HCT116 (cell line): ENCODE data around the gene SSR2. TPM values are rescaled to one million over a fixed set of nuclear protein-coding genes. Genes with fewer than 3 reads are reported as not detected.
A peak's percentile ranks its signal among the peaks of the same experiment; 100 is the strongest.

Experiments
- ATAC-seq: fragments of 200-7000 bp; cut with Tn5 transposase; 2 replicates; pipeline ENCODE4 v1.9.1; 2020; ENCODE audit warnings: mild to moderate bottlenecking, moderate library complexity
- BruUV-seq: library from RNA; stranded (reverse); fragments of 400-500 nt; replicated peaks from 2 replicates; lab custom pipeline; 2021; lab: Mats Ljungman, UMichigan
- CTCF ChIA-PET: fragments of 300-600 bp; sonication (Branson Sonifier 250); formaldehyde crosslinking; loops from one replicate; lab custom pipeline; 2021; ENCODE audit warnings: antibody characterized with exemption; lab: Charles Lee
- POLR2A ChIA-PET: fragments of 300-600, 350-600 bp; sonication (Branson Sonifier 250); formaldehyde crosslinking; loops from one replicate; lab custom pipeline; 2021; ENCODE audit warnings: antibody characterized with exemption; lab: Charles Lee
- RAD21 ChIA-PET, 2 experiments: fragments of 300-600 bp; sonication (Branson Sonifier 250); formaldehyde crosslinking; loops; one replicate each; lab custom pipeline; 2023; ENCODE audit warnings: low total read pairs in 2 of 2; ENCODE audit not compliant: uncharacterized antibody in 2 of 2, unreplicated experiment in 2 of 2, low non-redundant PET in 1 of 2; lab: Charles Lee
- DNase-seq: peaks from one replicate; pipeline ENCODE4 v3.0.0-alpha.2; 2010; ENCODE audit warnings: low read depth, low spot score
- H2AFZ ChIP-seq: fragments of 200-600 bp; shearing (Covaris generic), sonication (generic); 2 replicates; pipeline ENCODE4 v1.6.1; 2017; ENCODE audit warnings: low read depth, mixed run types, mixed read lengths, antibody characterized with exemption, low read length; ENCODE audit not compliant: poor library complexity, severe bottlenecking
- H3K27ac ChIP-seq: 2 replicates; pipeline ENCODE4 v1.5.1; 2012; ENCODE audit warnings: low read depth, low read length
- H3K27me3 ChIP-seq: fragments of 200-600 bp; sonication (generic); 2 replicates; pipeline ENCODE4 v1.6.1; 2016; ENCODE audit warnings: mixed run types, low read length, mixed read lengths; ENCODE audit not compliant: insufficient read depth
- H3K36me3 ChIP-seq, 2 experiments: fragments of 200-500 bp in 1 of 2; fragments of 200-600 bp in 1 of 2; sonication (Bioruptor generic) in 1 of 2; sonication (generic) in 1 of 2; 2 replicates each; pipeline versions ENCODE4 v1.5.1 to v1.6.1; 2014 to 2016; ENCODE audit warnings: low read length in 2 of 2, inconsistent platforms in 1 of 2, mixed read lengths in 1 of 2, mixed run types in 1 of 2; ENCODE audit not compliant: insufficient read depth in 2 of 2, control insufficient read depth in 1 of 2
- H3K4me1 ChIP-seq, 2 experiments: fragments of 200-600 bp in 1 of 2; sonication (generic) in 1 of 2; 2 replicates each; pipeline versions ENCODE4 v1.5.1 to v1.6.1; 2012 to 2017; ENCODE audit warnings: low read length in 2 of 2, inconsistent platforms in 1 of 2, mild to moderate bottlenecking in 1 of 2, mixed read lengths in 1 of 2, mixed run types in 1 of 2, moderate library complexity in 1 of 2; ENCODE audit not compliant: insufficient read depth in 2 of 2, control insufficient read depth in 1 of 2
- H3K4me2 ChIP-seq: fragments of 200-600 bp; sonication (generic); 2 replicates; pipeline ENCODE4 v1.6.1; 2017; ENCODE audit warnings: mixed run types, low read length, mixed read lengths
- H3K4me3 ChIP-seq, 2 experiments: fragments of 200-600 bp in 1 of 2; sonication (generic) in 1 of 2; replicated peaks in 1 of 2; 2 replicates each; pipeline ENCODE4 v1.5.1; 2011 to 2016; ENCODE audit warnings: low read length in 2 of 2, control low read depth in 1 of 2, low read depth in 1 of 2, mild to moderate bottlenecking in 1 of 2, mixed read lengths in 1 of 2, mixed run types in 1 of 2
- H3K79me2 ChIP-seq: fragments of 200-600 bp; sonication (generic); 2 replicates; pipeline ENCODE4 v1.6.1; 2017; ENCODE audit warnings: mild to moderate bottlenecking, mixed run types, low read length, moderate library complexity, mixed read lengths; ENCODE audit not compliant: insufficient read depth
- H3K9ac ChIP-seq: fragments of 200-600 bp; sonication (generic); 2 replicates; pipeline ENCODE4 v1.6.1; 2016; ENCODE audit warnings: low read length, mixed read lengths
- H3K9me2 ChIP-seq: fragments of 200-600 bp; sonication (generic), shearing (Covaris generic); 2 replicates; pipeline ENCODE4 v1.6.1; 2017; ENCODE audit warnings: mixed run types, mild to moderate bottlenecking, moderate library complexity; ENCODE audit not compliant: insufficient read depth
- H3K9me3 ChIP-seq, 2 experiments: fragments of 200-500 bp in 1 of 2; fragments of 200-600 bp in 1 of 2; sonication (Bioruptor generic) in 1 of 2; sonication (generic) in 1 of 2; 2 replicates each; pipeline ENCODE4 v1.6.1; 2014 to 2017; ENCODE audit warnings: low read length in 2 of 2, mixed read lengths in 2 of 2, inconsistent platforms in 1 of 2, low read depth in 1 of 2, mild to moderate bottlenecking in 1 of 2, mixed run types in 1 of 2, moderate library complexity in 1 of 2; ENCODE audit not compliant: control insufficient read depth in 1 of 2, insufficient read depth in 1 of 2
- H4K20me1 ChIP-seq: fragments of 200-600 bp; sonication (generic), shearing (Covaris generic); 2 replicates; pipeline ENCODE4 v1.6.1; 2017; ENCODE audit warnings: mixed run types, mild to moderate bottlenecking, moderate library complexity; ENCODE audit not compliant: insufficient read depth
- ATF3 ChIP-seq: IDR thresholded peaks from 2 replicates; pipeline ENCODE4 v1.6.1; 2012
- EGR1 ChIP-seq: IDR thresholded peaks from 2 replicates; pipeline ENCODE4 v1.6.1; 2012; ENCODE audit warnings: low read depth
- EZH2phosphoT487 ChIP-seq: fragments of 200-600 bp; IDR thresholded peaks from 2 replicates; pipeline ENCODE4 v1.6.1; 2018; ENCODE audit warnings: antibody characterized with exemption, borderline replicate concordance
- JUND ChIP-seq: IDR thresholded peaks from 2 replicates; pipeline ENCODE4 v1.6.1; 2012
- POLR2A ChIP-seq: IDR thresholded peaks from 2 replicates; pipeline ENCODE4 v1.7.0; 2011; ENCODE audit warnings: borderline replicate concordance; ENCODE audit not compliant: insufficient read depth, insufficient read length; ENCODE audit errors: extremely low read depth
- POLR2AphosphoS5 ChIP-seq: IDR thresholded peaks from 2 replicates; pipeline ENCODE4 v1.6.1; 2011; ENCODE audit warnings: mild to moderate bottlenecking, low read depth, low read length, moderate library complexity
- SP1 ChIP-seq: IDR thresholded peaks from 2 replicates; pipeline ENCODE4 v1.6.1; 2012; ENCODE audit warnings: low read depth
- SRF ChIP-seq: IDR thresholded peaks from 2 replicates; pipeline ENCODE4 v1.6.1; 2012; ENCODE audit warnings: low read depth
- TCF7L2 ChIP-seq: IDR thresholded peaks from 2 replicates; pipeline ENCODE4 v1.7.0; 2011; ENCODE audit warnings: borderline replicate concordance, inconsistent platforms; ENCODE audit not compliant: insufficient read depth, insufficient read length; ENCODE audit errors: extremely low read depth
- intact Hi-C: fragments of 100-400 bp; cut with micrococcal nuclease; formaldehyde crosslinking; loops from 2 replicates; pipeline ENCODE4 v1.10.0; 2022
- total RNA-seq: library from RNA; stranded (reverse); gene quantifications from one replicate; pipeline ENCODE4 v1.2.1, GENCODE V29; 2021; ENCODE audit not compliant: unreplicated experiment

Gene SSR2
- total RNA-seq, 1 experiment from 2014 or later, result 153 TPM

- H3K27ac ChIP-seq, result peak overlapping the region; percentile 85; the same call in 1 of the 2 replicates
- RAD21 ChIA-PET, result no interaction called here
- no peaks in the 10 kb centered on the region for H3K27me3 ChIP-seq
- H3K4me3 ChIP-seq, result no peak overlapping the region
- POLR2A ChIA-PET, result interaction anchor here (1.2 to 1.5 kb wide), 3 partner anchors 9 to 29 kb away, joined by 3 to 6 read pairs (median 4); no protein-coding TSS in a partner anchor
- ATAC-seq, result no peak
- BruUV-seq, result no TSS peak
- peak overlapping the region; percentile 20; the same call in 1 of the 2 replicates for H3K4me2 ChIP-seq
- no peaks in the 10 kb centered on the region for H3K9me3 ChIP-seq
- peaks cover 94% of the 10 kb centered on the region for H3K79me2 ChIP-seq
- 0 out of 2 replicates have a peak overlapping the region, but pooled peaks have one; percentile 97 for H3K9ac ChIP-seq
- H3K4me1 ChIP-seq, result peaks cover 33 to 63% of the 10 kb centered on the region in 2 experiments
- no peaks in the 10 kb centered on the region for H3K9me2 ChIP-seq
- intact Hi-C loops, result no loop called here
- H3K36me3 ChIP-seq, result 0 out of 4 replicates have a peak, but pooled peaks cover under 1 to 2% of the 10 kb centered on the region in 2 experiments
- no peak overlapping the region for H2AFZ ChIP-seq
- CTCF ChIA-PET, result interaction anchor here (0.7 to 1.4 kb wide), 2 partner anchors 10 to 20 kb away, joined by 3 to 6 read pairs; no protein-coding TSS in a partner anchor
- DNase-seq, result no peak
- no peak for TF ChIP-seq SRF
- no peak for TF ChIP-seq SP1
- no peak for TF ChIP-seq TCF7L2
- H4K20me1 ChIP-seq, result no peaks in the 10 kb centered on the region
These were observed 46.3 kb downstream of the SSR2 start for GRCh38 chr1:155974208-155975115.

- H3K27me3 ChIP-seq, result no peaks in the 10 kb centered on the region
- POLR2A ChIA-PET, result interaction anchor here (1.2 to 1.5 kb wide), 2 partner anchors 11 to 28 kb away, joined by 3 to 6 read pairs; no protein-coding TSS in a partner anchor
- no peak overlapping the region for H3K27ac ChIP-seq
- peaks cover 90% of the 10 kb centered on the region for H3K79me2 ChIP-seq
- peaks cover 5 to 7% of the 10 kb centered on the region in 2 experiments; a peak in 1 of 4 replicates for H3K36me3 ChIP-seq
- H3K9me2 ChIP-seq, result no peaks in the 10 kb centered on the region
- RAD21 ChIA-PET, result no interaction called here
- BruUV-seq, result no TSS peak
- no peak overlapping the region for H2AFZ ChIP-seq
- H3K4me1 ChIP-seq, result peaks cover 29 to 55% of the 10 kb centered on the region in 2 experiments
- ATAC-seq, result no peak
- H4K20me1 ChIP-seq, result no peaks in the 10 kb centered on the region
- H3K4me3 ChIP-seq, result no peak overlapping the region
- H3K9me3 ChIP-seq, result no peaks in the 10 kb centered on the region
- CTCF ChIA-PET, result interaction anchor here (1.4 kb wide), 1 partner anchor 10 kb away, joined by 6 read pairs; no protein-coding TSS in a partner anchor
- H3K9ac ChIP-seq, result no peak overlapping the region
- TF ChIP-seq POLR2A (no peak), POLR2AphosphoS5 (no peak), EZH2phosphoT487 (no peak), EGR1 (no peak), ATF3 (no peak), TCF7L2 (no peak), JUND (no peak)
- DNase-seq, result no peak
- intact Hi-C loops, result no loop called here
- H3K4me2 ChIP-seq, result no peak overlapping the region
These were observed 47.0 kb downstream of the SSR2 start for GRCh38 chr1:155973723-155974122.
